ENCODE measurements around the gene AHRR.

The AHRR gene

DNA sequence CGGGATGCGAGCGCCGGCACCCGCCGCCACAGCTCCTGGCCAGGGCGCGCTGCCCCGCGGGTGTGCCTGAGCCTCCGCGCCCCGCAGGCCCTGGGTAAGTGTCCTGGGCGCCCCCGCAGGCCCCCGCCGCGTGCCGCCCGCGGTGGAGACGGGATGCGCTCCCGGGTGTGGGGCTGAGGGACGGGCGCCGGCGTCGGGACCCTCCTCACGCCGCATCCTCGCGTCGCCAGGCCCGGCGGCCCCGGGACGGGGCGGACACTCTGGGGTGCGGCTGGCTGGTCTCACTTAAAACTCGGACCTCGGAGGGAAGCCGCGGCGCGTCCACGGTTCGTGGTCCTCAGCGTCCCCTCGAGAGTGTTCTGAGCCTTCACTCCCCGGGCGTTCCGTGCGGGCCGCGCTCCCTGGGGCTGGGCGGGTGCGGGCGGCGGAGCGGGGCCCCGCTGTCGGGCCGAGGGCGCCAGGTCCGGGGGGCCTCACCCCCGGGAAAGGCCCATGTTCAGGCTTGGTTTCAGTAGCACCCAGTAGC is 275 bp downstream of the AHRR start:
- DNase-seq = no peak

DNA sequence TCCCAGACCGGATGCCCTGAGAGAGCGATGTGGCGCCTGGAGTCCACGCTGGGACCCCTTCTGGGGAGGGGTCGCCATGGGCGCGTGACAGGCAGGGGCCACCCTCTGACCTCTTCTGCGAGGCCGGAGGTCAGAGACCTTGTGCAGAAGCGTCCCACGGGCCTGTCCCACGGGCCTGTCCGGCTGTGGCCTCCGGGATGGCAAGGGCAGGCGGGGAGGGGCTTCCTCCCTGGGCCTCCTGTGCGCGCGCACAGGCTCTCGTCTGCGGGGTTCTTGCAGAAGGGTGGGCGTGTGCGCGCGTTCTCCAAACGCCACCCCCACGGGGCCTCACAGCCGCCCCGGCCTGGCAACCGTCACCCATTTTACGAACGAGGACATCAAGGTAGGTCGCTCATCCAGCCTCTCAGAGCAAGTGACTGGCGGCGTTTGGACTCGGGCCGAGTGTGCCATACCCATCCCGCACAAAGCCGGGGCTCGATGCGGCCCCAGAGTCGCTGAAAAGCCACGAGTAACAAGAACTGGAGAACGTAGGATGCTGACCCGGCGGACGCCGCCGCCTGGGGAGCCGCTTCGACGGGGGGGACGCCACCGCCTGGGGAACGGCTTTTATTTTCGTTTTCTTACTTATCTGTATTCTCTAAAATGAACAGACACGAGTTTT is 897 bp downstream of the AHRR start:
- DNase-seq = no peak

DNA sequence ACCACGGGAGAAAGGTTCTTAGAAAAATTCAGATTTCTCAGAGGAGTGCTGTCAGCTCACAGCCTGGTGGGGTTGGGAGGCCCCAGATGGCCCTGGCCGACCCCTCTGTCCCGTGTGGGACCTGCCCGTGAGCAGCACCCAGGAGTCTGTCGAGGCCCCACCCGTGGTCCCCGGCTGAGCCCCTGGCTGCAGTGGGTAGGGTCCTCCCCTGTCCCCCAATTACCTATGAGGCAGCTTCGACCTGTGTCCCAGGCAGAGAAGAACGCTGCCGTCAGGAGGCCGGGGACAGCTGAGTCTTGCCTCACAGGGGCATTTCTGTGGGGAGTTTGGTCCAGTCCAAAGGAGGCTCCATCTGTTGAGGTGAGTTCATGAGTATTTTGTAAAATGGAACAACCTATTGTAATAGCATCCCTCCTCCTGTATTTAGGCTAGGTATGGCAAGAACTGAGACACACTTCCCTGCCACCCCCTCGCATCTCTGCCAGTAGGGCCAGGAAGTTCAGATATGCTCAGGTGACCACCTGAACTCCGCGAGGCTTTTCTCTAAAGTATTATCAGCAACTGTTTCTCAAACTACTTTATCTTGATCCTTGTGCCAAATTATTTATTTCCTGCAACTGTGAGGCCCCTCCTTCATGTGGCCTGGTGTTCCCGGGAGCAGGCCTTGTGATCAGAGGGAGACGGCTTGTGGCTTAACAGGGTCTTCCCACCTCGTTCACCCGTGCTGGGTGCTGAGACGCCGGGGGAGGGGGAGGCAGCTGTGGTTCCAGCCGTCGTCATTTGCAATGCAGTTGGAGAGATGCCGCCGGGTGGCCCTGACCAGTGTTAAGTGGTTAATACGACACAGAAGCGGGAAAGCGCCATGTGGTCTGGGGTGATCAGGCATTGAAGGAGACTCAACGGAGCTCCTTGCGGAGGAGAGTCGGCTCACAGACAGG is 1.7 kb downstream of the AHRR start:
- no peak for DNase-seq

DNA sequence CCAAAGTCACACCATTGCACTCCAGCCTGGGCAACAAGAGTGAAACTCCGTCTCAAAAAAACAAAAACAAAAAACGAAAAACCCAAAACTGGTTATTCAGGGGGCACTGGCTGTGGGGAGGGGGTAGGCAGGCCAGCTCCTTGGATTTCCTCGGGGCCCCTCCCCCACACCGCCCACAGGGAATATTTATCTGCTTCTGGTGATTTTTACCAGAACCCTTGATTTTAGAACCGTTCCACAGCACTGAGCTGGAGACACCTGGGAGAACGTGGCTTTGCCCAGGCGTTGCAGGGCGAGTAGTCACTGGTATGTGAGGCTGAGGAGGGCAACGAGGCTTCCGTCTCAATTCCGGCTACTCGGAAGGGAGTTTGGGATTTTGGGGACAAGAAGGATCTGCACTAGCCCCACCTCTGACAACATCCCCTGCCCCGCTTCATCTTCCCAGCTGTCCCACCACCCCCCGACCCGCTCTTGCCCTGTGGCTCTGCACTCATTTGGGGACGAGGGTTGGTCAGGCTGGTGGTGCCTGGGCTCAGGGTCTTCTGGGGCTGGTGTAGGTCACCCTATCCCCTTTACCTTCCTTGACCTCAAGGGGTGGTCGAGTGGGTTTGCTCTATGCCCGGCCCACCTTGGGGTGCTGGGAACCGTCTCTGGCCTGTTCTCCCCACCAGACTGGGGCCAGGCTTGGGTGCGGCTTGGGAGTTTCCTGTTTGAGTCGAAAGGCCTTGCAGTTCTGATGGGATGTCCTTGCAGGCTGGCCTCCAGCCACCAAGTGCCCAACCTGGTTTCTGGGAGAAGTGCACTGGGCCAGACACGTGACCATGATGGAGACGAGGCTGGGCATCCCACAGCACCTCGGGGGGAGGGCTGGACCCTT is 3.5 kb downstream of the AHRR start:
- DNase-seq = no peak

- DNase-seq = no peak
These were observed 4.6 kb downstream of the AHRR start for GRCh38 chr5:326109-326508.

DNA sequence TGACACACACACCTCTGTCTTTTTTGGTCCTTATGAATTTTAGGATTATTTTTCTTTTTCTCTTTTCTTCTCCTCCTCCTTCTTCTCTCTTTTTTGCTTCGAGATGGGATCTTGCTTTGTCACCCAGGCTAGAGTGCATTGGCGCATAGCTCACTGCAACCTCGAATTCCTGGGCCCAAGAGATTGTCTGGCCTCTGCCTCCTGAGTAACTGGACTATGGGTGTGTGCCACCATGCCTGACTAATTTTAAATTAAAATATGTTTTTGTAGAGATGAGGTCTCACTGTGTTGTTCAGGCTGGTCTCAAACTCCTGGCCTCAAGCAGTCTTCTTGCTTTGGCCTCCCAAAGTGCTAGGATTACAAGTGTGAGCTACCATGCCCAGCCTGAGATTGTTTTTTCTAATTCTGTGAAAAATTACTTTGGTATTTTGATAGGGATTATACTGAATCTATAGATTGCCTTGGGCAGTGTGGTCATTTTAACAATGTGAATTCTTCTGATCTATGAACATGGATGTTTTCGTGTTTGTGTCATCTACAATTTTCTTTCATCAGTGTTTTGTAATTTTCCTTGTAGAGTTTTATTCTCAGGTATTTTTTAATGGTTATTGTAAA is 7.7 kb downstream of the AHRR start:
- DNase-seq = no peak

DNA sequence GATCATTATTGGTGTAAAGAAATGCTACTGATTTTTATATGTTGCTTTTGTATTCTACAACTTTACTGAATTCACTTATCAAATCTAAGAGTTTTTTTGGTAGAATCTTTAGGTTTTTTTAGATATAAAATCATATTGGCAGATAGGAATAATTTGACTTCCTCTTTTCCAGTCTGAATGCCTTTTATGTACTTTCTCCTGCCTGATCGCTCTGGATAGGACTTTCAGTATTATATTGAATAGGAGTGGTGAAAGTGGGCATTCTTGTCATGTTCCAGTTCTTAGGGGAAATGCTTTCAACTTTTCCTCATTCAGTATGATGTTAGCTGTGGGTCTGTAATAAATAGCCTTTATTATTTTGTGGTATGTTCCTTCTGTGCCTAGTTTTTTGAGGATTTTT is 8.3 kb downstream of the AHRR start:
- no peak for DNase-seq

DNA sequence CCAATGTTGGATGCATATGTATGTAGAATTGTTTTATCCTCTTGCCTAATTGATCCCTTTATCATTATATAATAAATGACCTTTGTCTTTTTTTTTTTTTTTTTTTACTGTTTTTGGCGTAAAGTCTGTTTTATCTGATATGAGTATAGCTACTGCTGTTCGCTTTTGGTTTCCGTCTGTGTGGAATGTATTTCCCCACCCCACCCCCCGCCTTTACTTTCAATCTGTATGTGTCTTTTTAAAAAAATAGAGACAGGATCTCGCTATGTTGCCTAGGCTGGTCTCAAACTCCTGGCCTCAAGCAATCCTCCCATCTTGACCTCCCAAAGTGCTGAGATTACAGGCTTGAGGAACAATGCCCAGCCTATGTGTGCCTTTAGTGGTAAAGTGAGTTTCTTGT is 11.3 kb downstream of the AHRR start:
- no peak for DNase-seq

DNA sequence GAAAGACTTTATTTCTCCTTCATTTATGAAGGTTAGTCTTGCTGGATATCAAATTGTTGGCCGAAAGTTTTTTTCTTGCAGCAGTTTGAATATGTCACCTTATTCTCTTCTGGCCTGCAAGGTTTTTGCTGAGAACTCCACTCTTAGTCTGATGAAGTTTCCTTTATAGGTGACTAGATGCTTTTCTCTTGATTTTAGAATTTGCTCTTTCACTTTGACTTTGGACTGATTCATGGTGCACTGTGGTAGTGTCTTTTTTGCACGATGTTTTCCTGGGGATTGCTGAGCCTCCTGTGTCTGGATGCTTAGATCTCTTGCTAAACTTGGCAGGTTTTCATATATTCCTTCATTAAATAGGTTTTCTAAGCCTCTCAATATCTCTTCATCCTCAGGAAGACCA is 12.4 kb downstream of the AHRR start:
- no peak for DNase-seq

- DNase-seq = no peak
These were observed 13.6 kb downstream of the AHRR start for GRCh38 chr5:334903-335739.

DNA sequence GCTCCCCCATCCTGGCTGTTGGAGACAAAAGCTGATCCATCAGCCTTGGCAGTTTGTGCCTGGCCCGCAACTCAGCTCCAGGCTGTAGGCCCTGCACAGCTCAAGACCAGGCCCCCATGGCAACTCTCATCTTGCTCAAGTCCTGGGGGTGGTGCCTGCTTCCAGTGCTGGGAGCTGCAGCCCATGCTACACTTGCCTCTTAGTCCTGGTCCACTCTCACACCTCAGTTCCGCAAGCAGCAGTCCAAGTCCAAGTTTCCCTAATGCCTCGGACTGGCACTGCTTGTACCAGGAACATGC is 14.2 kb downstream of the AHRR start:
- no peak for DNase-seq

- DNase-seq = no peak
These were observed 16.1 kb downstream of the AHRR start for GRCh38 chr5:337563-338130.

- DNase-seq = no peak
These were observed 21.3 kb downstream of the AHRR start for GRCh38 chr5:342501-343460.

DNA sequence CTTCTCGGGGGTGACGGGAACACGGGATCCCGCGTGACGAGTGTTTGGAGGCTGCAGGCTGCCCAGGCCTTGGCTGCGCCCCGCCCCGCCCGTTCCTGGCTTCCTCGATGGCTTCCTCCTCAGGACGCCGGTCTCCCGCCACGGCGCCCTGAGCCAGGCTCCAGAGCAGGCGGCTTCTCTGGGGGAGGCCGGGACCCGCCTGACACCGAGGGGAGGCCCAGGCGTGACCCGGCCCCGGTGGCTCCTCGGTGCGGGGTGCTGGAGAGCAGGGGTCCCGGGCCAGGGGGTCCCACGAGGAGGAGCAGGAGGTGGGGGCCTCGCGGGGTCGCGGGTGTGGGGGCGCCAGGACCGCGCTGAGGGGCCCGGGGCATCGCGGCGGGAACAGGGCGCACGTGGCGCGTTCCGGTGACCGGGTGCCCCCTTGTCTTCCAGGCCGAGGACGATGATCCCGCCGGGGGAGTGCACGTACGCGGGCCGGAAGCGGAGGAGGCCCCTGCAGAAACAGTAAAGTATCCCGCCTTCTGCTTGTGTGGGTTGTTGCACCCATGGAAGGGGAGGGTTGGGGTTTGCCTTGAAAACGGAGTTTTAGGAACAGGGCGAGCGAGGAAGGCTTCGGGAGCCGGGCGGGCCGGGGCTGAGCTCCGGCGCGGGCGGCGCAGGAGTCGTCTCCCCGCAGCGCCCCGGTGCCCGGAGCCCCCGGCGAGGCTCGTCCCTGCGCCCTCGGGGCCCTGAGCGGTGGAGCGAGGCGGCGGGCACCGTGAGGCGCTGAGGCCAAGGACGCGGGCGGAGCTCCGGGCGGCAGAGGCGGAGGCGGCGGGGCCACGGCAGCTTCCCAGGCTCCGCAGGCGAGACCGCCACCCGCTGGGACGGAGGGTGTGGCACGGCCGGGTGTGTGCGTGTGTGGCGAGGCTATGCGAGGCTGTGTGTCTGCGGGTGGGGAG is 22.2 kb downstream of the AHRR start:
- peak; percentile 8 for DNase-seq

GRCh38 chr5:344668-345067 is 23.2 kb downstream of the AHRR start:
- DNase-seq = no peak

GRCh38 chr5:345404-346195 is 24.1 kb downstream of the AHRR start:
- DNase-seq = no peak

DNA sequence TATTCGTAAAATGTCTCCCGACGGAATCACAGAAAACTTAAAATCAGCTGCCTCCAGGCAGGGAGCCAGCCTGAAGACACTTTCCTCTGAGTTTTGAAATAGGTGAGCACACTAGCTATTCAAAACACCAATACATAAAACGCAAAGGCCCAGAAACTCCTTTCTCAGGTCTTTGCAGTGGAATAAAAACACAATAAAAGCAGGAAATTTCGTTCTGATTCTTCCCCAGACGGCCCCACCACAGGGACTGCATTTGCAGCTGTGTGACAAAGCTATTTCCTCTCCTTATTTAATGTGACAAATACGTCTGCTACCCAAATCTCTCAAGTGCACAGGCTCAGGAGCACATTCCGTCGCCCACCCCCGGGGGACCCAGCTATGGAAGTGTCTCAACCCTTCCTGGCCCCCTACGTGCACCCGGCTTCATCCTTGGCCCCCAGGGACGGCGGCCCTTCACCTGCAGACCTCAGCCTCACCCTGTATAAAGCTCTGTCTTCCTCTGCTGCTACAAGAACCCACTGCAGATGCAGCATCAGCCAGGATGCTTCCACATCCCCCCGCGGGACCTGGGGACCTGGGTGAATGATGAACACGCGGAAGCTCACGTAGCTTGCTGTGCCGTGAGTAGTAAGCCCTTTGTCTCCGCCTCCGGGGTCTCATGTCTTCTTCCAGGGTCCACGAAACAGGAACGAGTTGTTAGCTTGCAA is 24.9 kb downstream of the AHRR start:
- no peak for DNase-seq
